ENCODE results near the gene BTBD16. TPM values are rescaled to one million over a fixed set of nuclear protein-coding genes. Genes with fewer than 3 reads are reported as not detected.

Gene BTBD16
- total and polyA plus RNA-seq, 2 of the 13 experiments (the other 11 are each of a cell fraction or from before 2014, with no cell fraction given): 5.0 to 11.9 TPM

GRCh38 chr10:122310311-122311050, 39.4 kb downstream of the BTBD16 start (continued):
- TF ChIP-seq DRAP1 (CRISPR knock-in tag; IDR thresholded peaks at IDR 0.05) (peak; percentile 67; the same call in 1 of the 2 replicates), PHF8 (CRISPR knock-in tag; IDR thresholded peaks at IDR 0.05) (peak; percentile 55), ZSCAN29 (CRISPR knock-in tag; conservative IDR thresholded peaks at IDR 0.05) (peak; percentile 85; the same call in 1 of the 2 replicates), ZNF468 (CRISPR knock-in tag; IDR thresholded peaks at IDR 0.05) (no peak), HMGXB4 (CRISPR knock-in tag; IDR thresholded peaks at IDR 0.05; ENCODE audit: borderline replicate concordance in 1 of 2, low read depth in 1 of 2) (peak in 1 of 2 experiments; percentile 76; a peak in 2 of 4 replicates), MYC (CRISPR knock-in tag; IDR thresholded peaks at IDR 0.05; ENCODE audit: borderline replicate concordance) (peak; percentile 81), HMGXB3 (CRISPR knock-in tag; IDR thresholded peaks at IDR 0.05; ENCODE audit: borderline replicate concordance) (peak; percentile 14; the same call in 1 of the 2 replicates), ZKSCAN1 (IDR thresholded peaks at IDR 0.05; ENCODE audit: low read length) (peak; percentile 41; the same call in 1 of the 2 replicates), ZNF747 (CRISPR knock-in tag; IDR thresholded peaks at IDR 0.05; ENCODE audit: borderline replicate concordance) (peak; percentile 72; the same call in 1 of the 2 replicates), REST (IDR thresholded peaks at IDR 0.05; ENCODE audit: borderline replicate concordance in 1 of 2, low read depth in 1 of 2, low read length in 2 of 2) (peak in 1 of 2 experiments; percentile 58; a peak in 1 of 4 replicates), PBX3 (CRISPR knock-in tag; IDR thresholded peaks at IDR 0.05; ENCODE audit: borderline replicate concordance) (no peak), ZNF282 (IDR thresholded peaks at IDR 0.05; ENCODE audit: partially characterized antibody) (no peak)

All from HepG2 (cell line).